GM19240 (cell line): ENCODE results near the gene PTTG1IP.

ENCODE experiments used
- DNase-seq: peaks from one replicate; pipeline ENCODE4 v3.0.0; 2011; ENCODE audit warnings: low spot score; ENCODE audit not compliant: insufficient read length

Gene PTTG1IP

DNA sequence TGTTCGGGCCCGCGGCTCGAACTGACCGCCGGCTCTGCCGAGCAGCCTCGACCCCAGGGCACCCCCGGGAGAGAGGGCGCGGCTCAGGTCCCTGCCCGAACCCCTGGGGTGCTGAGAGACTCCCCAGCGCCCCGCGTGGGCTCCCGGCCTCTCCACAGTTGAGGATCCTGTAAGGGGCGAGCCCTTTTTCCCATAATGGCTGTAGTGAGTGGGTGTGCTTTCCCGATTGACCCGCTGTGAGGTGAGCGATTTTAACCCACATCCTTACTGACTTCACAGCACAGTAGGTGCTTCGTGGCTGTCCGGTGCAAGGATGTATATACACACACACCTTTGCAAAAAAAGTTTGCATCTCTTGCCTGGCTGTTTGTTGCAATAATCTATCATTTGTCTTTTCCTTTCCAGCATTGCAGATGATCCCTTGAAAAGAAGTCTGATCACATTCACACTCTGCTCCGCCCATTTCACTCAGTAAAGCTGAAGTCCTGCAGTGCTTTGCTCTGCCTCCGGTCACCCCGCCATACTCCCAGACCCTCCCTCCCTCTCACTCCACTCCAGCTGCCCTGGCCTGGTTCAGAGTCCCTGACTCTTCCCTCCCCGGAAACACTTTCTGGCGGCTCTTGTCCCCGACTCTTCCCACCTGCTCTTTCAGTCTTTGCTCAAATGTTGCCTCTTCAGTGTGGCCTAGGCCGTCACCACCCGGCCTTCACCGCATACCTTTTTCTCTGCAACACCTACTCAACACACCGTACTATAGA lies 70.9 kb downstream of the PTTG1IP start:
- no peak for DNase-seq

- DNase-seq: peak; percentile 97
Observed at GRCh38 chr21:44801468-44802395, 71.8 kb downstream of the PTTG1IP start, which contains the start of gene UBE2G2. Gene UBE2G2 (minus strand): TSS chr21:44801820. CDS start chr21:44801748, 72 bp downstream.

DNA sequence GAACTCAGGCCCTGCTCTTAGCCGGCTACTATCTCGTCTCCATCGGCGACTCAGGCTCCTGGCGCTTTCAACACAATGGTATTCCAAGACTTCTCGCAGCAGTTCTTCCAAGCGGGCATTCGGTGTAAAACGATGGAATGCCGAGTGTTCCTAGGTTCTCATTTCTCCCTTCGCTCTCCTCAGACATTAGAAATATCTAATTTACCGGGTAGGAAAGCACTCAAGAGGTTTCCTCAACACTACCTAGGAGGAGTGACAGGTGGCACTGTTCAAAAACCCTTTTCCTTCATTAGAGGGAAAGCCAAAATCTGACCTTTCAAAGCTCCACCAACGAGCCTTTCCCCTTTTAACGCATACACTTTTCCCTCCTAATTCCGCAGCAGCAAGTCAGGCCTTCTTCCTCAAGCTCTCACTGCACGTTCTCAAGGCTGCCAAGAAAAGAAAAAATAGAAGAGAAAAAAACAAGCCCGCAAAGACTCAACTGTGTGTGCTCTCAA lies 72.5 kb downstream of the PTTG1IP start:
- peak; percentile 55 for DNase-seq

GRCh38 chr21:44800103-44800502 lies 73.4 kb downstream of the PTTG1IP start:
- DNase-seq: no peak

DNA sequence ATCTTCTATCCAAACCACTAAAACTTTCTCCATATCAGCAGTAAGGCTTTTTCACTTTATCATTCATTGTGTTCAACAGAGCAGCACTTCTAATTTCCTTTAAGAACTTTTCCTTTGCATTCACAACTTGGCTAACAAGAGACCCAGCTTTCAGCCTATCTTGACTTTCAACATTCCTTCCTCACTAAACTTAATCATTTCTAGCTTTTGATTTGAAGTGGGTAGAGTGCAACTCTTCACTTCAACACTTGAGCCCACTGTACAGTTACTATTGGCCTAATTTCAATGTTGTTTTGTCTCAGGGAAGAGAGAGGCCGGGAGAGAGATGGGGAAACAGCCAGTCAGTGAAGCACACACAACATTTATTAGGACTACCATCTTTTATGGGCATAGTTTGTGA lies 73.8 kb downstream of the PTTG1IP start:
- no peak for DNase-seq
